Measurements from ENCODE around the gene MRPL24. TPM values are rescaled to one million over a fixed set of nuclear protein-coding genes. Genes with fewer than 3 reads are reported as not detected.

The MRPL24 gene
- total and polyA plus RNA-seq, 2 of the 13 experiments (the other 11 are each of a cell fraction or from before 2014, with no cell fraction given) = 38.1 to 42.9 TPM

GRCh38 chr1:156740741-156741480 is at the start of gene MRPL24 (continued):
- TF ChIP-seq EHMT2 (IDR thresholded peaks at IDR 0.05; ENCODE audit: borderline replicate concordance, low read depth, low read length) = no peak
- TF ChIP-seq U2AF1 (optimal IDR thresholded peaks at IDR 0.05; ENCODE audit: low read depth, low read length) = peak; percentile 89
- TF ChIP-seq ZNF674 (CRISPR knock-in tag; IDR thresholded peaks at IDR 0.05; ENCODE audit: low read depth) = no peak
- no peak for TF ChIP-seq ATM (IDR thresholded peaks at IDR 0.05; ENCODE audit: borderline replicate concordance)
- TF ChIP-seq, protein P1, sequence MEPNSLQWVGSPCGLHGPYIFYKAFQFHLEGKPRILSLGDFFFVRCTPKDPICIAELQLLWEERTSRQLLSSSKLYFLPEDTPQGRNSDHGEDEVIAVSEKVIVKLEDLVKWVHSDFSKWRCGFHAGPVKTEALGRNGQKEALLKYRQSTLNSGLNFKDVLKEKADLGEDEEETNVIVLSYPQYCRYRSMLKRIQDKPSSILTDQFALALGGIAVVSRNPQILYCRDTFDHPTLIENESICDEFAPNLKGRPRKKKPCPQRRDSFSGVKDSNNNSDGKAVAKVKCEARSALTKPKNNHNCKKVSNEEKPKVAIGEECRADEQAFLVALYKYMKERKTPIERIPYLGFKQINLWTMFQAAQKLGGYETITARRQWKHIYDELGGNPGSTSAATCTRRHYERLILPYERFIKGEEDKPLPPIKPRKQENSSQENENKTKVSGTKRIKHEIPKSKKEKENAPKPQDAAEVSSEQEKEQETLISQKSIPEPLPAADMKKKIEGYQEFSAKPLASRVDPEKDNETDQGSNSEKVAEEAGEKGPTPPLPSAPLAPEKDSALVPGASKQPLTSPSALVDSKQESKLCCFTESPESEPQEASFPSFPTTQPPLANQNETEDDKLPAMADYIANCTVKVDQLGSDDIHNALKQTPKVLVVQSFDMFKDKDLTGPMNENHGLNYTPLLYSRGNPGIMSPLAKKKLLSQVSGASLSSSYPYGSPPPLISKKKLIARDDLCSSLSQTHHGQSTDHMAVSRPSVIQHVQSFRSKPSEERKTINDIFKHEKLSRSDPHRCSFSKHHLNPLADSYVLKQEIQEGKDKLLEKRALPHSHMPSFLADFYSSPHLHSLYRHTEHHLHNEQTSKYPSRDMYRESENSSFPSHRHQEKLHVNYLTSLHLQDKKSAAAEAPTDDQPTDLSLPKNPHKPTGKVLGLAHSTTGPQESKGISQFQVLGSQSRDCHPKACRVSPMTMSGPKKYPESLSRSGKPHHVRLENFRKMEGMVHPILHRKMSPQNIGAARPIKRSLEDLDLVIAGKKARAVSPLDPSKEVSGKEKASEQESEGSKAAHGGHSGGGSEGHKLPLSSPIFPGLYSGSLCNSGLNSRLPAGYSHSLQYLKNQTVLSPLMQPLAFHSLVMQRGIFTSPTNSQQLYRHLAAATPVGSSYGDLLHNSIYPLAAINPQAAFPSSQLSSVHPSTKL (CRISPR knock-in tag; IDR thresholded peaks at IDR 0.05) = no peak; the same call in none of the 2 replicates
- TF ChIP-seq TFDP2 (CRISPR knock-in tag; IDR thresholded peaks at IDR 0.05) = peak; percentile 80
- TF ChIP-seq PCBP2 (optimal IDR thresholded peaks at IDR 0.05; ENCODE audit: low read depth, low read length, poor library complexity, severe bottlenecking) = no peak
- no peak for TF ChIP-seq AHDC1 (CRISPR knock-in tag; IDR thresholded peaks at IDR 0.05; ENCODE audit: borderline replicate concordance)
- TF ChIP-seq MEIS2 (CRISPR knock-in tag; IDR thresholded peaks at IDR 0.05) = peak; percentile 78
- TF ChIP-seq ZBTB7B (CRISPR knock-in tag; IDR thresholded peaks at IDR 0.05) = 0 out of 2 replicates have a peak, but pooled peaks have one; percentile 15
- TF ChIP-seq ZFP37 (CRISPR knock-in tag; IDR thresholded peaks at IDR 0.05; ENCODE audit: borderline replicate concordance) = 0 out of 2 replicates have a peak, but pooled peaks have one; percentile 9
- TF ChIP-seq ZNF296 (CRISPR knock-in tag; conservative IDR thresholded peaks at IDR 0.05) = peak; percentile 61; the same call in 1 of the 2 replicates

Data from HepG2 (cell line).